SK-N-SH (cell line): Measurements from ENCODE around the gene SYNE1. TPM values are rescaled to one million over a fixed set of nuclear protein-coding genes. Genes with fewer than 3 reads are reported as not detected.

Experiments used
- CTCF ChIA-PET: fragments of 300-600, 350-600 bp; formaldehyde crosslinking; extraction: SDS; loops from one replicate; lab custom pipeline; 2021; lab: Yijun Ruan, JAX
- POLR2A ChIA-PET: fragments of 350-600 bp; sonication (Branson Sonifier 250); formaldehyde crosslinking; extraction: SDS; loops from one replicate; lab custom pipeline; 2020; ENCODE audit warnings: antibody characterized with exemption, inconsistent platforms; lab: Yijun Ruan, JAX
- DNase-seq: peaks from one replicate; pipeline ENCODE4 v3.0.0; 2012
- H2AFZ ChIP-seq: fragments of 200-600 bp; sonication (generic); 2 replicates; pipeline ENCODE4 v1.8.1; 2016; ENCODE audit warnings: antibody characterized with exemption, mild to moderate bottlenecking, low read depth
- H3F3A ChIP-seq: fragments of 200-600 bp; sonication (generic); replicated peaks from 2 replicates; pipeline ENCODE3; 2016; ENCODE audit warnings: antibody characterized with exemption, mild to moderate bottlenecking; ENCODE audit not compliant: insufficient read depth
- H3K27ac ChIP-seq, 2 experiments: fragments of 200-500 bp in 1 of 2; fragments of 200-600 bp in 1 of 2; sonication (Bioruptor generic) in 1 of 2; sonication (generic), shearing (Covaris generic) in 1 of 2; 2 replicates each; pipeline versions ENCODE4 v1.5.1 to v1.6.1; 2014 to 2016; ENCODE audit warnings: low read depth in 2 of 2, inconsistent platforms in 1 of 2, low read length in 1 of 2, mild to moderate bottlenecking in 1 of 2, mixed read lengths in 1 of 2
- H3K27me3 ChIP-seq: fragments of 200-600 bp; sonication (generic), shearing (Covaris generic); 2 replicates; pipeline ENCODE4 v1.6.1; 2016; ENCODE audit warnings: mixed run types; ENCODE audit not compliant: insufficient read depth
- H3K36me3 ChIP-seq, 2 experiments: fragments of 200-500 bp in 1 of 2; fragments of 200-600 bp in 1 of 2; sonication (Bioruptor generic) in 1 of 2; sonication (generic) in 1 of 2; replicated peaks in 1 of 2; 2 replicates each; pipeline versions ENCODE3 to v1.5.1; 2014 to 2016; ENCODE audit warnings: low read length in 1 of 2, mild to moderate bottlenecking in 1 of 2; ENCODE audit not compliant: insufficient read depth in 2 of 2, control insufficient read depth in 1 of 2
- H3K4me1 ChIP-seq, 2 experiments: fragments of 200-500 bp in 1 of 2; fragments of 200-600 bp in 1 of 2; sonication (Bioruptor generic) in 1 of 2; sonication (generic), shearing (Covaris generic) in 1 of 2; 2 replicates each; pipeline versions ENCODE4 v1.5.1 to v1.6.1; 2014 to 2016; ENCODE audit warnings: low read depth in 1 of 2, low read length in 1 of 2, mixed run types in 1 of 2; ENCODE audit not compliant: insufficient read depth in 2 of 2, control insufficient read depth in 1 of 2
- H3K4me2 ChIP-seq: fragments of 200-600 bp; sonication (generic), shearing (Covaris generic); 2 replicates; pipeline ENCODE4 v1.6.1; 2017; ENCODE audit warnings: mixed run types
- H3K4me3 ChIP-seq, 2 experiments: fragments of 200-500 bp in 1 of 2; fragments of 200-600 bp in 1 of 2; sonication (Bioruptor generic) in 1 of 2; sonication (generic), shearing (Covaris generic) in 1 of 2; 2 replicates each; pipeline versions ENCODE4 v1.5.1 to v1.8.1; 2014 to 2016; ENCODE audit warnings: low read depth in 2 of 2, inconsistent platforms in 1 of 2, low read length in 1 of 2, mild to moderate bottlenecking in 1 of 2, mixed read lengths in 1 of 2, moderate library complexity in 1 of 2
- H3K79me2 ChIP-seq: fragments of 200-600 bp; sonication (generic); 2 replicates; pipeline ENCODE4 v1.8.1; 2017; ENCODE audit warnings: mild to moderate bottlenecking; ENCODE audit not compliant: insufficient read depth
- H3K9ac ChIP-seq: fragments of 200-600 bp; sonication (generic); 2 replicates; pipeline ENCODE4 v1.6.1; 2017; ENCODE audit warnings: mixed run types
- H3K9me2 ChIP-seq: fragments of 200-600 bp; sonication (generic); 2 replicates; pipeline ENCODE4 v1.6.1; 2017; ENCODE audit warnings: mixed run types
- H3K9me3 ChIP-seq: fragments of 200-600 bp; sonication (generic); 2 replicates; pipeline ENCODE4 v1.6.1; 2017; ENCODE audit warnings: mixed run types, mild to moderate bottlenecking, moderate library complexity
- H4K20me1 ChIP-seq: fragments of 200-600 bp; sonication (generic); 2 replicates; pipeline ENCODE4 v1.6.1; 2017; ENCODE audit warnings: mild to moderate bottlenecking, mixed run types; ENCODE audit not compliant: insufficient read depth
- CTCF ChIP-seq: fragments of 200-600 bp; sonication (generic); IDR thresholded peaks from 2 replicates; pipeline ENCODE4 v1.6.1; 2017; ENCODE audit warnings: antibody characterized with exemption, mild to moderate bottlenecking, moderate library complexity
- ELF1 ChIP-seq: IDR thresholded peaks from 2 replicates; pipeline ENCODE4 v1.4.0; 2012
- EP300 ChIP-seq, 2 experiments: IDR thresholded peaks; 2 replicates each; pipeline versions ENCODE4 v1.4.0 to v1.6.1; 2012; ENCODE audit warnings: borderline replicate concordance in 1 of 2, low read depth in 1 of 2, low read length in 1 of 2
- FOSL2 ChIP-seq: IDR thresholded peaks from 2 replicates; pipeline ENCODE4 v1.4.0; 2012; ENCODE audit warnings: low read depth, mild to moderate bottlenecking, moderate library complexity, borderline replicate concordance
- JUND ChIP-seq: IDR thresholded peaks from 2 replicates; pipeline ENCODE4 v1.4.0; 2012
- PBX3 ChIP-seq: IDR thresholded peaks from 2 replicates; pipeline ENCODE4; 2012
- RXRA ChIP-seq: IDR thresholded peaks from 2 replicates; pipeline ENCODE4 v1.4.0; 2012; ENCODE audit warnings: low read depth, mild to moderate bottlenecking, borderline replicate concordance
- SIN3A ChIP-seq: IDR thresholded peaks from 2 replicates; pipeline ENCODE4 v1.6.1; 2012; ENCODE audit warnings: low read depth, mild to moderate bottlenecking, low read length, moderate library complexity, borderline replicate concordance
- TAF1 ChIP-seq: IDR thresholded peaks from 2 replicates; pipeline ENCODE4 v1.6.1; 2012; ENCODE audit warnings: low read depth, mild to moderate bottlenecking, low read length, moderate library complexity, borderline replicate concordance
- YY1 ChIP-seq: IDR thresholded peaks from 2 replicates; pipeline ENCODE4 v1.4.0; 2012; ENCODE audit warnings: low read depth, mild to moderate bottlenecking
- WGBS: methylation state at CpG from one replicate; pipeline ENCODE4 v1.1.6; 2017; ENCODE audit warnings: low lambda C conversion rate; 5-methylcytosine and 5-hydroxymethylcytosine counted together
- polyA plus RNA-seq, 3 experiments: library from polyadenylated mRNA; depleted of rRNA; stranded (reverse); fragments of >200 nt; gene quantifications; 2 replicates each; pipeline ENCODE4 v1.2.3, GENCODE V29; 2012
- TF ChIP-seq, protein P1 (sequence below): IDR thresholded peaks from 2 replicates; pipeline ENCODE4 v1.4.0; 2012; ENCODE audit warnings: low read depth

SYNE1 gene
- polyA plus RNA-seq, 1 of the 3 experiments (the other 2 are of a cell fraction) = 31.1 TPM

- Histone ChIP-seq H3K4me1 (no peaks in the 10 kb centered on the region), H3K4me2 (no peak overlapping the region; the same call in 1 of the 2 replicates), H3K9ac (peak overlapping the region; percentile 37; the same call in 1 of the 2 replicates), H3K36me3 (peaks cover 0 to 34% of the 10 kb centered on the region in 2 experiments), H4K20me1 (no peaks in the 10 kb centered on the region), H3F3A (peaks cover 4% of the 10 kb centered on the region), H3K9me2 (no peaks in the 10 kb centered on the region), H3K27ac (peak overlapping the region in 1 of 2 experiments; percentile 62; a peak in 3 of 4 replicates), H3K4me3 (no peak overlapping the region), H2AFZ (peak overlapping the region; percentile 73; the same call in 1 of the 2 replicates), H3K27me3 (no peaks in the 10 kb centered on the region), H3K79me2 (no peaks in the 10 kb centered on the region), H3K9me3 (no peaks in the 10 kb centered on the region)
- POLR2A ChIA-PET = no interaction called here
- WGBS = 43% methylated on average over 3 of the region's 3 CpGs
- CTCF ChIA-PET = no interaction called here
- DNase-seq = no peak
- TF ChIP-seq CTCF (no peak), FOSL2 (peak; percentile 59; the same call in 1 of the 2 replicates), SIN3A (no peak), JUND (peak; percentile 42; the same call in 1 of the 2 replicates), ELF1 (no peak), YY1 (no peak)
Measured at GRCh38 chr6:152401978-152402377, 235.2 kb downstream of the SYNE1 start.

GRCh38 chr6:152399399-152399798 is 237.8 kb downstream of the SYNE1 start:
- Histone ChIP-seq H3K36me3 (peaks cover 5 to 45% of the 10 kb centered on the region in 2 experiments), H3K4me2 (no peak overlapping the region), H3K27ac (no peak overlapping the region), H3K4me3 (no peak overlapping the region), H3K9me3 (no peaks in the 10 kb centered on the region), H3K27me3 (no peaks in the 10 kb centered on the region), H4K20me1 (no peaks in the 10 kb centered on the region), H3K9ac (no peak overlapping the region), H3F3A (peaks cover 4% of the 10 kb centered on the region), H3K79me2 (no peaks in the 10 kb centered on the region), H3K4me1 (no peaks in the 10 kb centered on the region), H2AFZ (no peak overlapping the region), H3K9me2 (no peaks in the 10 kb centered on the region)
- 96% methylated on average over 5 of the region's 5 CpGs for WGBS
- ChIA-PET POLR2A (no interaction called here), CTCF (no interaction called here)
- DNase-seq = no peak
- no peak for TF ChIP-seq PBX3
- TF ChIP-seq ELF1 = no peak
- TF ChIP-seq JUND = no peak
- TF ChIP-seq, protein P1, sequence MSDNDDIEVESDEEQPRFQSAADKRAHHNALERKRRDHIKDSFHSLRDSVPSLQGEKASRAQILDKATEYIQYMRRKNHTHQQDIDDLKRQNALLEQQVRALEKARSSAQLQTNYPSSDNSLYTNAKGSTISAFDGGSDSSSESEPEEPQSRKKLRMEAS = no peak
- no peak for TF ChIP-seq TAF1
- no peak for TF ChIP-seq CTCF
- no peak for TF ChIP-seq RXRA
- no peak for TF ChIP-seq EP300 (IDR thresholded peaks at IDR 0.05; ENCODE audit: borderline replicate concordance in 1 of 2, low read depth in 1 of 2, low read length in 1 of 2)
